Fibroblast of lung (primary cell): ENCODE measurements around the gene SYTL3. TPM values are rescaled to one million over a fixed set of nuclear protein-coding genes. Genes with fewer than 3 reads are reported as not detected.
A peak's percentile ranks its signal among the peaks of the same experiment; 100 is the strongest.

Experiments used
- DNase-seq, 2 donors: peaks; one replicate each; pipeline versions ENCODE4 v3.0.0 to v3.0.0-alpha.2; 2010; ENCODE audit warnings: low read depth in 2 of 2
- H2AFZ ChIP-seq: 2 replicates; pipeline ENCODE4 v1.5.1; 2012; ENCODE audit warnings: low read length, control low read depth, inconsistent platforms
- H3K27ac ChIP-seq: 2 replicates; pipeline ENCODE4 v1.5.1; 2011; ENCODE audit warnings: low read length, control low read depth; ENCODE audit not compliant: insufficient read depth
- H3K27me3 ChIP-seq: 2 replicates; pipeline ENCODE4 v1.5.1; 2011; ENCODE audit warnings: mild to moderate bottlenecking, low read length; ENCODE audit not compliant: control insufficient read depth, insufficient read depth
- H3K36me3 ChIP-seq: 2 replicates; pipeline ENCODE4 v1.5.1; 2011; ENCODE audit warnings: low read length; ENCODE audit not compliant: control insufficient read depth, insufficient read depth
- H3K4me1 ChIP-seq: 2 replicates; pipeline ENCODE4 v1.5.1; 2011; ENCODE audit warnings: low read length; ENCODE audit not compliant: control insufficient read depth, insufficient read depth; ENCODE audit errors: extremely low read depth
- H3K4me2 ChIP-seq: 2 replicates; pipeline ENCODE4 v1.5.1; 2011; ENCODE audit warnings: low read length, control low read depth; ENCODE audit not compliant: insufficient read depth; ENCODE audit errors: extremely low read depth
- H3K4me3 ChIP-seq, 4 experiments: fragments of 200-600 bp in 1 of 4; sonication (generic) in 1 of 4; replicated peaks in 1 of 4; 2 replicates each; pipeline ENCODE4 v1.5.1; 2011 to 2016; ENCODE audit warnings: low read length in 4 of 4, low read depth in 3 of 4, mild to moderate bottlenecking in 3 of 4, control low read depth in 2 of 4, inconsistent platforms in 1 of 4, mixed read lengths in 1 of 4; ENCODE audit not compliant: insufficient read depth in 1 of 4; ENCODE audit errors: control extremely low read depth in 1 of 4
- H3K79me2 ChIP-seq: 2 replicates; pipeline ENCODE4 v1.5.1; 2012; ENCODE audit warnings: mild to moderate bottlenecking, low read length, inconsistent platforms; ENCODE audit not compliant: control insufficient read depth, insufficient read depth
- H3K9ac ChIP-seq: 2 replicates; pipeline ENCODE4 v1.5.1; 2011; ENCODE audit warnings: mild to moderate bottlenecking, low read length, control low read depth; ENCODE audit not compliant: insufficient read depth
- H3K9me3 ChIP-seq: 2 replicates; pipeline ENCODE4 v1.5.1; 2012; ENCODE audit warnings: low read depth, low read length; ENCODE audit not compliant: control insufficient read depth, insufficient read depth
- H4K20me1 ChIP-seq: 2 replicates; pipeline ENCODE4 v1.5.1; 2011; ENCODE audit warnings: low read length; ENCODE audit not compliant: control insufficient read depth, insufficient read depth; ENCODE audit errors: extremely low read depth
- EZH2 ChIP-seq: IDR thresholded peaks from 2 replicates; pipeline ENCODE4 v1.5.1; 2012; ENCODE audit warnings: low read length, control low read depth, mild to moderate bottlenecking; ENCODE audit errors: missing control alignments
- polyA plus RNA-seq, 2 donors: library from polyadenylated mRNA; depleted of rRNA in 1 of 2; stranded (reverse) in 1 of 2; unstranded in 1 of 2; fragments of >200 nt; gene quantifications; 2 replicates each; pipeline ENCODE4 v1.2.1, GENCODE V29; 2011 to 2012; ENCODE audit warnings: missing spikeins in 1 of 2
- total RNA-seq: library from RNA; depleted of rRNA; stranded (reverse); fragments of >200 nt; gene quantifications from 2 replicates; pipeline ENCODE4 v1.2.1, GENCODE V29; 2014
- TF ChIP-seq, protein P1 (sequence below), 2 donors: IDR thresholded peaks in 1 of 2; conservative IDR thresholded peaks in 1 of 2; 1 replicate in 1 of 2; 2 replicates in 1 of 2; pipeline ENCODE4 v1.5.1; 2011 to 2012; ENCODE audit warnings: low read length in 2 of 2, control low read depth in 1 of 2, inconsistent platforms in 1 of 2, low read depth in 1 of 2, mild to moderate bottlenecking in 1 of 2

SYTL3 gene
- total and polyA plus RNA-seq, 2 donors (not counting 1 experiment from before 2014, with no cell fraction given), result 0.76 to 4.6 TPM

DNA sequence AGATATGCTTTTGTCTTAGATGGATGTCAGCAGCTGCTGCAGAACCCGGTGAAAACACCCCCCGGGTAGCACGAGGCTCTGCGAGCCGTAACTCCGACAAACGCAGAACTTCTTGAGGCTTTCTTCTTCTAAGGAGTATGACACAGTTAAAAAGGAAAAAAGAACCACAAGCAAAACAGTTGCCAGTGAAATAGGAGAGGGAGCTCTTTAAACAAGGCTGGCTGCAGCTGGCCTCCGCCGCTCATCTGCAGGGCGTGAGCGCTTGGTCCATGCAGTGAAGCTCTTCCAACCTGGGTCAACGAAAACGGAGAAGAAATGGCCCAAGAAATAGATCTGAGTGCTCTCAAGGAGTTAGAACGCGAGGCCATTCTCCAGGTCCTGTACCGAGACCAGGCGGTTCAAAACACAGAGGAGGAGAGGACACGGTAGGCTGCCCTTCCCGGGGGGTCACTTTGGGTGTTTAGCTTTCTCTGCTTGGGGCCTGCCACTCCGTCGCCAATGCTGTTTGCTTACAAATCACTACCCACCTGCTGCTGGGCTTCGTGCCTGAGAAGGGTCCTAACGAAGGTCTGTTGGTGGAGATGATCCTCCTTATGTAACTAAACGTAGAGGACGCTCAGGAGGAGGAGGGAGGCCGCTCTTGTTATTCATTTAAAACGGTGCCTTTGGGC, 13.2 kb downstream of the SYTL3 start:
- Histone ChIP-seq H3K4me3 (peak overlapping the region in 2 of 4 experiments; percentile 6 to 30), H3K4me2 (peak overlapping the region; percentile 73), H2AFZ (peak overlapping the region; percentile 56), H3K36me3 (no peaks in the 10 kb centered on the region), H3K4me1 (no peaks in the 10 kb centered on the region), H3K27me3 (no peaks in the 10 kb centered on the region), H3K79me2 (no peaks in the 10 kb centered on the region), H4K20me1 (no peaks in the 10 kb centered on the region), H3K9me3 (no peaks in the 10 kb centered on the region), H3K27ac (no peak overlapping the region), H3K9ac (no peak overlapping the region)
- peak; percentile 70 to 77 for DNase-seq
- TF ChIP-seq, protein P1, sequence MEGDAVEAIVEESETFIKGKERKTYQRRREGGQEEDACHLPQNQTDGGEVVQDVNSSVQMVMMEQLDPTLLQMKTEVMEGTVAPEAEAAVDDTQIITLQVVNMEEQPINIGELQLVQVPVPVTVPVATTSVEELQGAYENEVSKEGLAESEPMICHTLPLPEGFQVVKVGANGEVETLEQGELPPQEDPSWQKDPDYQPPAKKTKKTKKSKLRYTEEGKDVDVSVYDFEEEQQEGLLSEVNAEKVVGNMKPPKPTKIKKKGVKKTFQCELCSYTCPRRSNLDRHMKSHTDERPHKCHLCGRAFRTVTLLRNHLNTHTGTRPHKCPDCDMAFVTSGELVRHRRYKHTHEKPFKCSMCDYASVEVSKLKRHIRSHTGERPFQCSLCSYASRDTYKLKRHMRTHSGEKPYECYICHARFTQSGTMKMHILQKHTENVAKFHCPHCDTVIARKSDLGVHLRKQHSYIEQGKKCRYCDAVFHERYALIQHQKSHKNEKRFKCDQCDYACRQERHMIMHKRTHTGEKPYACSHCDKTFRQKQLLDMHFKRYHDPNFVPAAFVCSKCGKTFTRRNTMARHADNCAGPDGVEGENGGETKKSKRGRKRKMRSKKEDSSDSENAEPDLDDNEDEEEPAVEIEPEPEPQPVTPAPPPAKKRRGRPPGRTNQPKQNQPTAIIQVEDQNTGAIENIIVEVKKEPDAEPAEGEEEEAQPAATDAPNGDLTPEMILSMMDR (conservative IDR thresholded peaks at IDR 0.05 in 1 of 2, IDR thresholded peaks at IDR 0.05 in 1 of 2; ENCODE audit: low read depth in 1 of 2, low read length in 2 of 2), result no peak
- TF ChIP-seq EZH2, result no peak

- no peak overlapping the region for H3K27ac ChIP-seq
- DNase-seq, result no peak
- H3K36me3 ChIP-seq, result no peaks in the 10 kb centered on the region
- H2AFZ ChIP-seq, result peak overlapping the region; percentile 56
- no peak overlapping the region for H3K9ac ChIP-seq
- H3K4me1 ChIP-seq, result no peaks in the 10 kb centered on the region
- H4K20me1 ChIP-seq, result no peaks in the 10 kb centered on the region
- H3K9me3 ChIP-seq, result no peaks in the 10 kb centered on the region
- H3K4me3 ChIP-seq, result no peak overlapping the region
- TF ChIP-seq EZH2, result no peak
- TF ChIP-seq, protein P1 (conservative IDR thresholded peaks at IDR 0.05 in 1 of 2, IDR thresholded peaks at IDR 0.05 in 1 of 2; ENCODE audit: low read depth in 1 of 2, low read length in 2 of 2), result no peak
- H3K4me2 ChIP-seq, result peak overlapping the region; percentile 73
- no peaks in the 10 kb centered on the region for H3K27me3 ChIP-seq
- H3K79me2 ChIP-seq, result no peaks in the 10 kb centered on the region
Observed at GRCh38 chr6:158663625-158664165, 13.8 kb downstream of the SYTL3 start.

- TF ChIP-seq EZH2, result no peak
- TF ChIP-seq, protein P1 (conservative IDR thresholded peaks at IDR 0.05 in 1 of 2, IDR thresholded peaks at IDR 0.05 in 1 of 2; ENCODE audit: low read depth in 1 of 2, low read length in 2 of 2), result no peak
- H3K36me3 ChIP-seq, result no peaks in the 10 kb centered on the region
- no peak overlapping the region for H3K4me2 ChIP-seq
- no peak overlapping the region for H3K27ac ChIP-seq
- H4K20me1 ChIP-seq, result no peaks in the 10 kb centered on the region
- H3K4me3 ChIP-seq, result no peak overlapping the region
- no peaks in the 10 kb centered on the region for H3K4me1 ChIP-seq
- H3K9ac ChIP-seq, result no peak overlapping the region
- H3K27me3 ChIP-seq, result no peaks in the 10 kb centered on the region
- H3K9me3 ChIP-seq, result no peaks in the 10 kb centered on the region
- no peak overlapping the region for H2AFZ ChIP-seq
- no peaks in the 10 kb centered on the region for H3K79me2 ChIP-seq
- no peak for DNase-seq
Observed at GRCh38 chr6:158665332-158665731, 15.5 kb downstream of the SYTL3 start.
